Mucosa of descending colon (tissue), 3 donors: ENCODE results near the gene RGS9BP. TPM values are rescaled to one million over a fixed set of nuclear protein-coding genes. Genes with fewer than 3 reads are reported as not detected.

Source experiments
- ATAC-seq: fragments of 200-7000 bp; cut with Tn5 transposase; one replicate; pipeline ENCODE4 v1.9.1; 2020; ENCODE audit warnings: mild to moderate bottlenecking, moderate library complexity
- DNase-seq, 3 donors: peaks; one replicate each; pipeline ENCODE4 v3.0.0-alpha.2; 2020
- H3K36me3 ChIP-seq: fragments of 200-600 bp; one replicate; pipeline ENCODE4 v1.8.0; 2021; ENCODE audit warnings: low read depth, mild to moderate bottlenecking
- H3K4me1 ChIP-seq: fragments of 200-600 bp; one replicate; pipeline ENCODE4 v1.8.0; 2021; ENCODE audit warnings: low read depth, mild to moderate bottlenecking
- H3K4me3 ChIP-seq: fragments of 200-600 bp; one replicate; pipeline ENCODE4 v1.8.0; 2021; ENCODE audit warnings: mild to moderate bottlenecking
- H3K9me3 ChIP-seq: fragments of 200-600 bp; one replicate; pipeline ENCODE4 v1.8.0; 2021; ENCODE audit warnings: mild to moderate bottlenecking
- intact Hi-C, 2 donors: fragments of 100-400 bp; cut with DNase I in 1 of 2; cut with micrococcal nuclease in 1 of 2; formaldehyde crosslinking; loops; one replicate each; pipeline versions ENCODE4 v1.11.0 to v1.11.1; 2022; cut with DNase I, micrococcal nuclease
- total RNA-seq, 3 donors: library from RNA; stranded (reverse); fragmentation: NEBNext Ultra II Directional in 2 of 3; extraction: Animal tissue kit (Norgen Biotek cat#: 25700) in 2 of 3; gene quantifications; one replicate each; pipeline versions ENCODE4 v1.2.1 to v1.2.4, GENCODE V29; 2021 to 2023
- TF ChIP-seq, protein P1 (sequence below): fragments of 200-600 bp; IDR thresholded peaks from one replicate; pipeline ENCODE4 v1.8.0; 2022; ENCODE audit warnings: antibody characterized with exemption, mild to moderate bottlenecking
- donor health status: DM: no; HTN: no; CAD: no; lungs with moderate emphysema.
- donor health status: DM: no; HTN: no; CAD: no.
- donor health status: DM: no; HTN: yes; CAD: no.

RGS9BP gene
- total RNA-seq, 3 donors from 2014 or later = 0.17 to 0.79 TPM; not detected in 1

DNA sequence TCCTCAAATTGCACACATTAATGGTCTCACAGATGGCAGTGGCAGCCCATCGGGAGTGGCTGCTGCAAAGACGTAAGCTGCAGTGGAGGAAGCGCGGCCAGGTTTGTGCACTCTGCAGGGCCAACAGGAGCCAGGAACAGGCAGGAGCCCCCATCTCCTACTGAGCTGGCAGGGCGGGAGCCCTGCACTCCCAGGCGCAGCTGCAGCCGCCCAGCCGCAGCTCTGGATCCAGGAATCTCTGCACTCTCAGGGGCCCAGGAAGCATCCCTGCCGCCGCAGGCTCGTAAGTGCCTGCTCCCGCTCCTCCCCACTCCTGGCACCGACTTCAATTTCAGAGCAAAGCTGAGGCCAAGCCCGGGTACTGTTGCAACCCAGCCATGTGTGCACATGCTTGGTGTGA, 38.2 kb upstream of the RGS9BP start:
- H3K36me3 ChIP-seq = peaks cover 3% of the 10 kb centered on the region
- H3K4me1 ChIP-seq = no peaks in the 10 kb centered on the region
- DNase-seq (no peak), ATAC-seq (no peak)
- H3K4me3 ChIP-seq = no peak overlapping the region
- intact Hi-C loops = no loop called here
- TF ChIP-seq, protein P1, sequence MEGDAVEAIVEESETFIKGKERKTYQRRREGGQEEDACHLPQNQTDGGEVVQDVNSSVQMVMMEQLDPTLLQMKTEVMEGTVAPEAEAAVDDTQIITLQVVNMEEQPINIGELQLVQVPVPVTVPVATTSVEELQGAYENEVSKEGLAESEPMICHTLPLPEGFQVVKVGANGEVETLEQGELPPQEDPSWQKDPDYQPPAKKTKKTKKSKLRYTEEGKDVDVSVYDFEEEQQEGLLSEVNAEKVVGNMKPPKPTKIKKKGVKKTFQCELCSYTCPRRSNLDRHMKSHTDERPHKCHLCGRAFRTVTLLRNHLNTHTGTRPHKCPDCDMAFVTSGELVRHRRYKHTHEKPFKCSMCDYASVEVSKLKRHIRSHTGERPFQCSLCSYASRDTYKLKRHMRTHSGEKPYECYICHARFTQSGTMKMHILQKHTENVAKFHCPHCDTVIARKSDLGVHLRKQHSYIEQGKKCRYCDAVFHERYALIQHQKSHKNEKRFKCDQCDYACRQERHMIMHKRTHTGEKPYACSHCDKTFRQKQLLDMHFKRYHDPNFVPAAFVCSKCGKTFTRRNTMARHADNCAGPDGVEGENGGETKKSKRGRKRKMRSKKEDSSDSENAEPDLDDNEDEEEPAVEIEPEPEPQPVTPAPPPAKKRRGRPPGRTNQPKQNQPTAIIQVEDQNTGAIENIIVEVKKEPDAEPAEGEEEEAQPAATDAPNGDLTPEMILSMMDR = no peak
- no peaks in the 10 kb centered on the region for H3K9me3 ChIP-seq

DNA sequence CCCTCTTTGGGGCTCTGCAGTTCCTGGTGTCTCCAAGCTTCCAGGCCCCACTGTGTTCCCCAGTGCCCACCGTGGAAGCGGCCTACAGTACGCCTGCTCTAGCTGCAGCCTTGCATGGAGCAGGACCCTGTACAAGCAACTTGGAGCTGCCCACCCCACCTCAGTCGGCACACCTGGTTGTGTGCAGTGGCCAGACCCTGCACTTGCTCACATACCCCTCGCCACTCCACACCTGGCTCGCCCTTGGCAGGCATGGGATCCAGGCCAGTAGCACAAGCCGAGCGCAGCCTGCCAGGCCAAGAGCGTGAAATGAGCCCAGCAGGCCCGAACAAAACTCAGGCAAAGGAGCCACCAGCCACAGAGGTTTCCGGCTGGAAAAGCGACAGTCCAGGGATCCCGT, 37.0 kb upstream of the RGS9BP start:
- ATAC-seq = no peak
- intact Hi-C loops = no loop called here
- DNase-seq = no peak
- H3K36me3 ChIP-seq = peaks cover 6% of the 10 kb centered on the region
- no peaks in the 10 kb centered on the region for H3K4me1 ChIP-seq
- TF ChIP-seq, protein P1 = no peak
- no peaks in the 10 kb centered on the region for H3K9me3 ChIP-seq
- no peak overlapping the region for H3K4me3 ChIP-seq

DNA sequence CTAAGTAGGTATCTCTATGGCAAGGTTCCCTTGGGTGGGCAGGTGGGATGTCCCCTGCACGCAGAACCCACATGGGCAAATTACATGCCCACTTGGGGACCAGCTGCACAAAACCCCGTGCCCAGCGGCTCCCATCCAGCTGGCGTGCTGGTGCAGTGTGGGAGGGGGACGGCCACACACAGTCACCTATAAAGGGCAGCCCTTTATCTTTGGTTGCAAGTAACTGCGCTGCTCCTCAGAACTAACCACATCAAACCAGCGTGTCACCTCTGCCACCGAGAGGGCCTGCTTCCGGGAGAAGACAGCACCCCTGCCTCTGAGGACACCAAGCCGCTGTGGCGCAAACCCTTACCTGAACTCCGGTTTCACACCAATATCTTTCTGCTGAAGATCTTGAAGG, 32.9 kb upstream of the RGS9BP start:
- no peaks in the 10 kb centered on the region for H3K9me3 ChIP-seq
- no peak overlapping the region for H3K4me3 ChIP-seq
- intact Hi-C loops = no loop called here
- H3K36me3 ChIP-seq = peaks cover 15% of the 10 kb centered on the region
- no peak for DNase-seq
- no peaks in the 10 kb centered on the region for H3K4me1 ChIP-seq
- TF ChIP-seq, protein P1 = no peak
- peak; percentile 59 for ATAC-seq

DNA sequence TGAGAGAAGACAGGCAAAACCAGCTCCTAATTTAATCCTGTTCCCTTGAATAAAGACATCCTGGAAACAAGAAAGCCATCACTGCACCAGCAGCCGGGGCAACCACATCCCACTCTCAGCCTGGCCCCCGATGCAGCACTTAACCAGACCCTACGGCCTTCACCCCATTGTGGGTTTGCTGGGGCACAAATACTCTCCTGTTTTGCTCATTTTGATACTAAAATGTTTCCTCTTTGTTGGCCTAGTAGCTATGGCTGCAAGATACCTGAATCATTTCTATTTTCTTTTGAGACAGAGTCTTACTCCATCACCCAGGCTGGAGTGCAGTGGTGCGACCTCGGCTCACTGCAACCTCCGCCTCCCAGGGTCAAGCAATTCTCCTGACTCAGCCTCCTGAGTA, 29.1 kb upstream of the RGS9BP start:
- Histone ChIP-seq H3K36me3 (peaks cover 11% of the 10 kb centered on the region), H3K4me1 (no peaks in the 10 kb centered on the region), H3K9me3 (no peaks in the 10 kb centered on the region), H3K4me3 (no peak overlapping the region)
- DNase-seq (no peak), ATAC-seq (no peak)
- intact Hi-C loops = no loop called here
- TF ChIP-seq, protein P1 = no peak

GRCh38 chr19:32647361-32647760, 28.3 kb upstream of the RGS9BP start:
- Histone ChIP-seq H3K4me1 (peaks cover 3% of the 10 kb centered on the region), H3K9me3 (no peaks in the 10 kb centered on the region), H3K4me3 (no peak overlapping the region), H3K36me3 (peaks cover 11% of the 10 kb centered on the region)
- intact Hi-C loops = no loop called here
- TF ChIP-seq, protein P1 = no peak
- no peak for DNase-seq
- ATAC-seq = no peak

DNA sequence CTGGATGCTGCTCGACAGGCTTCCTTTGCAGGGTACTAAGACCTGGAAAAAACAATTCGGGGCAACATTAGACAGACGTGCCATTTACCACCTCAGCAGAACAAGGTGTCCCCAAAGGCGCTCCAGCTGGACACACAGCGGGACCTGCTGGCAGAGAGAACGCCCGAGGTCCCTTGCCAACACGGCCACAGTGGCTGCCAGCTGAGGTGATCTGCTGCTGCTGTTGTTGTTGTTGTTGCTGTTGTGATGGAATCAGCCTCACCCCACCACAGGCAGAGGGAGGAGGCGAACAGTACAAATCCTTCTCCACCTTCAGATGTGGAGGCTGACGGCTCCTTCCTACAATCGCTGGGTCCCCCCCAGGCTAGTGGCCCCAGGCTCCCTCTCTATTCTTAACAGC, 25.9 kb upstream of the RGS9BP start:
- Histone ChIP-seq H3K9me3 (no peaks in the 10 kb centered on the region), H3K4me3 (no peak overlapping the region), H3K4me1 (peaks cover 10% of the 10 kb centered on the region), H3K36me3 (peaks cover 5% of the 10 kb centered on the region)
- TF ChIP-seq, protein P1 = no peak
- intact Hi-C loops = no loop called here
- DNase-seq (no peak), ATAC-seq (no peak)
